ENCODE data around the gene HPCA. TPM values are rescaled to one million over a fixed set of nuclear protein-coding genes. Genes with fewer than 3 reads are reported as not detected.

The HPCA gene
- total and polyA plus RNA-seq, 2 of the 8 experiments (the other 6 are each of a cell fraction or from before 2014, with no cell fraction given) = 0.70 to 1.4 TPM

DNA sequence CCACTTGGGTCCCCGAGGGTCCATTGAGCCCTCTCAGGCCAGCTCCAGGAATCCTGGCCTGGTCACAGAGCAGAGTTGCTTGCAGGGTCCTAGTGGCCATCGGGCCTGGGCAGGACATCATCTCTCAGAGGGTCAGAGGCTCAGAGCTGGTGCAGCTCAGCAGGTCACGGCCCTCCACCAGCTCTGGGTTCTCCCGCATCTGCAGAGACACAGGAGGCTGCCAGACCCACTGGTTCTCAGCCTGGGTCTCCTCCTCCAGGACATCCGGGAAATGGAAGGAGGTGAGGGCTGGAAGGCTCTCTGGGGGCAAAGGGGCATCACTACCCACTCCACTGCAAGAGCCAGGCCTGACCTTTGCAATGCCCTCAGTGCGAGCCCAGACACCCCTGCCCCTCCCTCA is 8.4 kb downstream of the HPCA start (continued):
- TF ChIP-seq RNF2 (IDR thresholded peaks at IDR 0.05; ENCODE audit: borderline replicate concordance, low read depth, low read length, missing control alignments, poor library complexity, severe bottlenecking) (no peak), KDM1A (IDR thresholded peaks at IDR 0.05; ENCODE audit: borderline replicate concordance, low read length) (no peak), BRCA1 (IDR thresholded peaks at IDR 0.05; ENCODE audit: low read depth, low read length) (no peak), BACH1 (IDR thresholded peaks at IDR 0.05; ENCODE audit: low read length) (no peak), RFX5 (IDR thresholded peaks at IDR 0.05; ENCODE audit: borderline replicate concordance, low read depth, low read length) (no peak), EZH2 (IDR thresholded peaks at IDR 0.05; ENCODE audit: low read depth, low read length, severe bottlenecking) (no peak), CBX8 (IDR thresholded peaks at IDR 0.05; ENCODE audit: borderline replicate concordance, low read depth, low read length) (no peak), CBX5 (IDR thresholded peaks at IDR 0.05; ENCODE audit: low read depth, low read length) (no peak)
- TF ChIP-seq, protein P1, sequence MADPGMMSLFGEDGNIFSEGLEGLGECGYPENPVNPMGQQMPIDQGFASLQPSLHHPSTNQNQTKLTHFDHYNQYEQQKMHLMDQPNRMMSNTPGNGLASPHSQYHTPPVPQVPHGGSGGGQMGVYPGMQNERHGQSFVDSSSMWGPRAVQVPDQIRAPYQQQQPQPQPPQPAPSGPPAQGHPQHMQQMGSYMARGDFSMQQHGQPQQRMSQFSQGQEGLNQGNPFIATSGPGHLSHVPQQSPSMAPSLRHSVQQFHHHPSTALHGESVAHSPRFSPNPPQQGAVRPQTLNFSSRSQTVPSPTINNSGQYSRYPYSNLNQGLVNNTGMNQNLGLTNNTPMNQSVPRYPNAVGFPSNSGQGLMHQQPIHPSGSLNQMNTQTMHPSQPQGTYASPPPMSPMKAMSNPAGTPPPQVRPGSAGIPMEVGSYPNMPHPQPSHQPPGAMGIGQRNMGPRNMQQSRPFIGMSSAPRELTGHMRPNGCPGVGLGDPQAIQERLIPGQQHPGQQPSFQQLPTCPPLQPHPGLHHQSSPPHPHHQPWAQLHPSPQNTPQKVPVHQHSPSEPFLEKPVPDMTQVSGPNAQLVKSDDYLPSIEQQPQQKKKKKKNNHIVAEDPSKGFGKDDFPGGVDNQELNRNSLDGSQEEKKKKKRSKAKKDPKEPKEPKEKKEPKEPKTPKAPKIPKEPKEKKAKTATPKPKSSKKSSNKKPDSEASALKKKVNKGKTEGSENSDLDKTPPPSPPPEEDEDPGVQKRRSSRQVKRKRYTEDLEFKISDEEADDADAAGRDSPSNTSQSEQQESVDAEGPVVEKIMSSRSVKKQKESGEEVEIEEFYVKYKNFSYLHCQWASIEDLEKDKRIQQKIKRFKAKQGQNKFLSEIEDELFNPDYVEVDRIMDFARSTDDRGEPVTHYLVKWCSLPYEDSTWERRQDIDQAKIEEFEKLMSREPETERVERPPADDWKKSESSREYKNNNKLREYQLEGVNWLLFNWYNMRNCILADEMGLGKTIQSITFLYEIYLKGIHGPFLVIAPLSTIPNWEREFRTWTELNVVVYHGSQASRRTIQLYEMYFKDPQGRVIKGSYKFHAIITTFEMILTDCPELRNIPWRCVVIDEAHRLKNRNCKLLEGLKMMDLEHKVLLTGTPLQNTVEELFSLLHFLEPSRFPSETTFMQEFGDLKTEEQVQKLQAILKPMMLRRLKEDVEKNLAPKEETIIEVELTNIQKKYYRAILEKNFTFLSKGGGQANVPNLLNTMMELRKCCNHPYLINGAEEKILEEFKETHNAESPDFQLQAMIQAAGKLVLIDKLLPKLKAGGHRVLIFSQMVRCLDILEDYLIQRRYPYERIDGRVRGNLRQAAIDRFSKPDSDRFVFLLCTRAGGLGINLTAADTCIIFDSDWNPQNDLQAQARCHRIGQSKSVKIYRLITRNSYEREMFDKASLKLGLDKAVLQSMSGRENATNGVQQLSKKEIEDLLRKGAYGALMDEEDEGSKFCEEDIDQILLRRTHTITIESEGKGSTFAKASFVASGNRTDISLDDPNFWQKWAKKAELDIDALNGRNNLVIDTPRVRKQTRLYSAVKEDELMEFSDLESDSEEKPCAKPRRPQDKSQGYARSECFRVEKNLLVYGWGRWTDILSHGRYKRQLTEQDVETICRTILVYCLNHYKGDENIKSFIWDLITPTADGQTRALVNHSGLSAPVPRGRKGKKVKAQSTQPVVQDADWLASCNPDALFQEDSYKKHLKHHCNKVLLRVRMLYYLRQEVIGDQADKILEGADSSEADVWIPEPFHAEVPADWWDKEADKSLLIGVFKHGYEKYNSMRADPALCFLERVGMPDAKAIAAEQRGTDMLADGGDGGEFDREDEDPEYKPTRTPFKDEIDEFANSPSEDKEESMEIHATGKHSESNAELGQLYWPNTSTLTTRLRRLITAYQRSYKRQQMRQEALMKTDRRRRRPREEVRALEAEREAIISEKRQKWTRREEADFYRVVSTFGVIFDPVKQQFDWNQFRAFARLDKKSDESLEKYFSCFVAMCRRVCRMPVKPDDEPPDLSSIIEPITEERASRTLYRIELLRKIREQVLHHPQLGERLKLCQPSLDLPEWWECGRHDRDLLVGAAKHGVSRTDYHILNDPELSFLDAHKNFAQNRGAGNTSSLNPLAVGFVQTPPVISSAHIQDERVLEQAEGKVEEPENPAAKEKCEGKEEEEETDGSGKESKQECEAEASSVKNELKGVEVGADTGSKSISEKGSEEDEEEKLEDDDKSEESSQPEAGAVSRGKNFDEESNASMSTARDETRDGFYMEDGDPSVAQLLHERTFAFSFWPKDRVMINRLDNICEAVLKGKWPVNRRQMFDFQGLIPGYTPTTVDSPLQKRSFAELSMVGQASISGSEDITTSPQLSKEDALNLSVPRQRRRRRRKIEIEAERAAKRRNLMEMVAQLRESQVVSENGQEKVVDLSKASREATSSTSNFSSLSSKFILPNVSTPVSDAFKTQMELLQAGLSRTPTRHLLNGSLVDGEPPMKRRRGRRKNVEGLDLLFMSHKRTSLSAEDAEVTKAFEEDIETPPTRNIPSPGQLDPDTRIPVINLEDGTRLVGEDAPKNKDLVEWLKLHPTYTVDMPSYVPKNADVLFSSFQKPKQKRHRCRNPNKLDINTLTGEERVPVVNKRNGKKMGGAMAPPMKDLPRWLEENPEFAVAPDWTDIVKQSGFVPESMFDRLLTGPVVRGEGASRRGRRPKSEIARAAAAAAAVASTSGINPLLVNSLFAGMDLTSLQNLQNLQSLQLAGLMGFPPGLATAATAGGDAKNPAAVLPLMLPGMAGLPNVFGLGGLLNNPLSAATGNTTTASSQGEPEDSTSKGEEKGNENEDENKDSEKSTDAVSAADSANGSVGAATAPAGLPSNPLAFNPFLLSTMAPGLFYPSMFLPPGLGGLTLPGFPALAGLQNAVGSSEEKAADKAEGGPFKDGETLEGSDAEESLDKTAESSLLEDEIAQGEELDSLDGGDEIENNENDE (IDR thresholded peaks at IDR 0.05; ENCODE audit: insufficient replicate concordance, low read length) = no peak
